IPS DF 4.7 (cell line): ENCODE results near the gene CRKL.
"Not testable (repeated sequence)": the region's sequence is repeated elsewhere in the genome, so short reads cannot be mapped to it uniquely, and the experiment has no call there.

ENCODE experiments used
- DNase-seq: peaks from one replicate; pipeline ENCODE4 v3.0.0-alpha.2; 2013; ENCODE audit warnings: low spot score; ENCODE audit errors: extremely low read depth

The CRKL gene

DNA sequence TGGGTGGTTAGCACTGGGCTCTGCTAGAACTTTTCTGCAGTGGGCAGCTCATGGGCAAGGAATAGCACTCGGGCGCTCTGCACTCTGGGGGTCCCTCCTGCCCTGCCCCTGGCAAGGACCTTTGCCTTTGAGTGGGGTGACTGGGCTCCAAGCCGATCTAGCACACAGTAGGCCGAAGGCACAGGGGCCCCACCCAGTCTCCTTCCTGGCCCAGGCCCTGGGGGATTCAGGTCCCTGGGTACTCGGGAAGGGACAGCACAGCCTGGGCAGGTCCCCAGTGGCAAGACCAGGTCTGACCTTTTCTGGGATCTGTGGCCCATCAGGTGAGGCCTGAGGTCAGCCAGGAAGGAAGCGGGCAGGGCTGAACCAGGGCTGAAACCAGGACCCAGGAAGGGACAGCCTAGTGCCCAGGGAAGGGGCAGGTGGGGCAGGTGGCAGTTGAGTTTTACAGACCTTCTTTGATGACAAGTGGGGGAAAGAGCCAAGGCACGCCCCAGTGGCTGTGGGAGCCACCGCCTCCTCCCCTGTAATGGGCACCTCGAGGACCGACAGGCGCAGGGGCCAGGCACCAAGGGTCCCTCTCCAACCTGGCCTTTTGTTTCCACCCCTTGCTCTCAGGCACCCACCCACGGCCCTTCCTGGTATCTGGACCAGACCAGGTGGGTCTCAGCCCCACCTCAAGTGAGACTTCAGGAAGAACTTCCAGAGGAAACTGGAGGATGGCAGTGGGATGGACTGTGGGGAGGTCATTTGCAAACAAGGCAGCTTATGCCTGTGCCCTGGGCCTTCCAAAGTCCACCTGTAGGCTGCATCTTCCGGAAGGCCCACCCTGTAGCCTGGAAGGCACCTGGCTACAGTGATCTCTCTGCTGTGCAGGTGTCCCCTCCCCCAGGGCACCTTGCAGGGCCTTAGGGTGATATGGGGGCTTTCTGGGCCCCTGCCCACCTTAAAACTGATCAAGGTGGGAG lies 49.0 kb downstream of the CRKL start:
- DNase-seq: no peak

DNA sequence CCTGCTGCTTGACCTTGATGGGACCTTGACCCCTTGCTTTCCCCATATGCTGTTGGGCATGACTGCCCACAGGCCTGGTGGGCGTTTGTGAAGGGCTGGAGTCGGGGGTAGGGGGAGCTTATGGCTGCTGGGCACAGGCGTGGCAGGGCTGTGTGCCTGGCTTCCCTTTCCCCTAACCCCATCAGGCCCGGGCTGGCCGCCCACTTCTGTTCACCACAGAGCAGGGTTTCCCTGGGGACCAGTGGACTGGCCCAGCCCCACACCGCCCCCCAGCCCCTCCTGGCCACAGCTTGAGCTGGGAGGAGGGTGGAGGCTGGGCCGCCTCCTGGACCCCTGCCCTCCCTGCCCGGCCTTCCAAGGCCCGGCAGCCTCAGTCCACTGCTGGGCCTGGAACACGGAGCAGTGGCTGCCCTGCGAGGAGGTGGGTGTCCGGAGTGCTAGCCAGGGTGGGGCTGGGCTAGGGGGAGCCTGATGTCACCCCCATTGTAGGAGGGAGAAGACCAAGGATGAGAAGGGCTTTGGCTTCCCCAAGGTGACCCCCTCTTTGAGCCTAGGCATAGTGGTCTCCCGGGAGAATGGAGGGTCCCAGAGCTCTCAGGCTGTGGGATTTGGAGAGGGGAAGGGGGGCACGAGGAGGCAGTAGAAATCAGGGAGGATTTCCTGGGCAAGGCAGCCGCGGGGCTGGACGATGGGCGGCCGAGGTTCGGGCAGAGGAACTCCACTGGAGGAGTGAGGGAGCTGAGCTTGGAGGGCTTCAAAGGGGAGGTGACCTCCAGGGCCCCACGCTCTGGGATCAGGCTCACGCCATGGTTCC lies 49.9 kb downstream of the CRKL start, which contains the start of gene AIFM3:
Gene AIFM3 (plus strand): TSS at position 373 of the 814 bp plus-strand sequence. CDS start 690 bp downstream, outside the sequence.
- DNase-seq: no peak

DNA sequence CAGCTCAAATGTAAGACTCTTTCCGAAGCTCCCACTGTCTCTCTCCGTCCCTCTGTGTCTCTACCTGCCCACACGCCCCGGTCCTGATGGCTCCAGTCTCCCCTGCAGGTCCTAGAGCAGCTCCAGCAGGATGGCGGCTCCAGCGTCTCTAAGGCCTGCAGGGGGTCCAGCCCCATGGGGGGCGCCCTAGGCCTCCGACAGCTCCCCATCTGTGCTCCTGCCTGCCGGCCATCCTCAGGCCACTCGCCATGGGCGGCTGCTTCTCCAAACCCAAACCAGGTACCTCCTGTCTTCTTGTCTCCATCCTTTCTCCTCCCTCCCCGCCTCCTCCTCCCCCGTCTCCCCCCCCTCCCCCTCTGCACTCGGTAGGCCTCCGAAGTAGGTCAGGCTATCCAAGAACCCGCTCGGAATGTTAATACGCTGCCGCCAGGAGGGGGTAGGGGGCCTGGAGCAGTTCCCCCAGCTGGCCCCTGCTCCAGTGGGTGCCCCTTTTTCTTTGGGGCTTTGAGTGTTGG lies 50.5 kb downstream of the CRKL start:
- no peak for DNase-seq

DNA sequence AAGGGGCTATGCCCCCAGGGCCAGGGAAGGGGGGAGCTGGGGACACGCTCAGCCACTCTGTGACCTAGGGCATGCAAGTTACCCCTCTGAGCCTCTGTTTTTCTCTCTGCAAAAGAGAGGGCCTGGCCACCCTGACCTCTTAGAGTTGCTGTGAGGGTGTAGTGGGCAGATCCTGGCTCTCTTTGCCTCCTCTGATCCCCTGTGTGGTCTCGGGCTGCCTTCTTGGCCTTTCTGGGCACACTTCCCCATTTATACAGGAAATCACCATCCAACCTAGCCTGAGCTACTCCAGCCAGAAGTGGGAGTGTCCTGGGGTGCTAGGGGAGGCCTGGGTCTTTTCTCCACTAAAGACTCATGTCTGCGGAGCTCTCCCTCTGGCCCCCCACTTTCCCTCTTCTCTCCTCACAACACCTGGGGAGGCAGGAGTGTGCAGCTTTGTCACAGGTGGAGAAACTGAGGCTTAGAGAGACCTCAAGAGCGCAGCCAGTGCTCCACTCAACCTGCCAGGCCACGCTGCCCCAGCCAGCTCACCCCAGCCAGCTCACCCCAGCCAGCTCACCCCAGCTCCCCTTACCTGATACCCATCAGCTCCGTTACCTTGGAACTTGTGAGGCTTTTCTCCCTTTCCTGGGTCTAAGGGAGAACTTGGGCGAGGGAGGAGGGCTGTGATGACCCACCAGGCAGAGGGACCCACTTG lies 51.2 kb downstream of the CRKL start:
- DNase-seq: no peak

DNA sequence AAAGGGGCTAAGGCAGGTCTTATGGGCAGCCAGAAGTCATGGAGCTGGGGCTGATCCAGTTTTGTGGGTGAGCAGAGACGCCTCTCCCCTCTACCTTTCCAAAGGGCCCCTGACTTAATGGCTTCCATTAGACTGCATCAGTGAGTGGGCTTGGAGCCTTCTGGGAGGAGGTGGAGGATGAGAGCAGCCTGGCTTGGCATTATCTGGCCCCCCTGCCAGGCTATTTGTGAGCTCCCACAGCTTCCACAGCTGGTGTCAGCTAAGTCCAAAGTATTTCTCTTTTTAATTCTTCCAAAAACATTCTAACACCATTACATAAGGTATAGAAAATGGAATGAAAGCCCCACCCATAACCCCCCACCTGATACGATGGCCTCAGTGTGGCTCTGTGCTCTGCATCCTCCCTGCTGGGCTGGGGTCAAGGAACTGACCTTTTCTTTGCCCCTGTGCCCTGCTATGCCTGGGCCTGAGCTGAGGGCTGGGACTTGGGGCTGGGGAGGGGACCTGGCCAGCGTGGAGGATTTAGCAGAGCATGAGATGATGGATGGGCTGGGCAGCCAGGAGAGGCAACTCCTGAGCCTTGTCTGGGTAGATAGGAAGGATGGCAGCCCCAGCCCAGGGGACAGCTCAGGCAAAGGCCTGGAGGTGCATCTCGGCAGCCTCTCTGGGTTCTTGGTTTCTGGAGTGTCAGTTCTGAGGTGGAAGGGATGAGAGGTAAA lies 53.9 kb downstream of the CRKL start:
- DNase-seq: no peak

DNA sequence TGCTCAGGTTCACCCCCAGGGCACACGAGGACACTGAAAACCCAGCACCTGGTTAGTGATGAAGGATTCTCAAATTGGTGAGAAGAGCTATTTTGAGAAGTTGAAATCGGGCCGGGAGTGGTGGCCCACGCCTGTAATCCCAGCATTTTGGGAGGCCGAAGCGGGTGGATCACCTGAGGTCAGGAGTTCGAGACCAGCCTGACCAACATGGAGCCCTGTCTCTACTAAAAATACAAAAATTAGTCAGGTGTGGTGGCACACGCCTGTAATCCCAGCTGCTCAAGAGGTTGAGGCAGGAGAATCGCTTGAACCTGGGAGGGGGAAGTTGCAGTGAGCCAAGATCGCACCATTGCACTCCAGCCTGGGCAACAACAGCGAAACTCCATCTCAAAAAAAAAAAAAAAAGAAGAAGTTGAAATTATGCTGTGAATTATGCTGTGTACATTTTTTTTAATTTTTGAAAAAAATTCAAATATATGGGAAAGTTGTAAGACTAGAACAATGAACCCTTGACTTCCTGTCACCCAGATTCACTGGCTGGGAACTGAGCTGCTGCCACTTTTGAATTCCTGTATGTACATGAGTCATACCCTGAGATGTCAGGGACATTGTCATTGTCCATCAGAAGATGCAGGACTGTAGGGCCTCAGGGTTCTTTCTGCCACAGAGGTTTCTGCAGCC lies 54.9 kb downstream of the CRKL start:
- not testable (repeated sequence) for DNase-seq

DNA sequence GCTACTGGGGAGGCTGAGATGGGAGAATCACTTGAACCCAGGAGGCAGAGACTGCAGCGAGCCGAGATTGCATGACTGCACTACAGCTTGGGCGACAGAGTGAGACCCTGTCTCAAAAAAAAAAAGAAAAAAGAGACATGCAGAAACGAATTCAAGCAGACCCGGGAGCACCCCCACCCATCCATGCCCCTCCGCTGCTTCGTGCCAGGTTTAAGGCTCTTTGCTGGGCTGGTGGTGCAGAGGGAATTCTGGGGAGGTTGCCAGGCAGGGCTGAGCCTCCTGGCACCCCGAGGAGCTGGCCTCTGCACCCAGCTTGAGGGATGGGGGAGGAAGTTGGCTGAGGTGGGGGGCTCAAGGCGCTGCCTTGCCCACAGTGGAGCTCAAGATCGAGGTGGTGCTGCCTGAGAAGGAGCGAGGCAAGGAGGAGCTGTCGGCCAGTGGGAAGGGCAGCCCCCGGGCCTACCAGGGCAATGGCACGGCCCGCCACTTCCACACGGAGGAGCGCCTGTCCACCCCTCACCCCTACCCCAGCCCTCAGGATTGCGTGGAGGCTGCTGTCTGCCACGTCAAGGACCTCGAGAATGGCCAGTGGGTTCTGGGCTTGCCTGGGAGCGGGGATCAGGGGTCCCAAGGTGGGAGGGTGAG lies 55.8 kb downstream of the CRKL start:
- DNase-seq: no peak

DNA sequence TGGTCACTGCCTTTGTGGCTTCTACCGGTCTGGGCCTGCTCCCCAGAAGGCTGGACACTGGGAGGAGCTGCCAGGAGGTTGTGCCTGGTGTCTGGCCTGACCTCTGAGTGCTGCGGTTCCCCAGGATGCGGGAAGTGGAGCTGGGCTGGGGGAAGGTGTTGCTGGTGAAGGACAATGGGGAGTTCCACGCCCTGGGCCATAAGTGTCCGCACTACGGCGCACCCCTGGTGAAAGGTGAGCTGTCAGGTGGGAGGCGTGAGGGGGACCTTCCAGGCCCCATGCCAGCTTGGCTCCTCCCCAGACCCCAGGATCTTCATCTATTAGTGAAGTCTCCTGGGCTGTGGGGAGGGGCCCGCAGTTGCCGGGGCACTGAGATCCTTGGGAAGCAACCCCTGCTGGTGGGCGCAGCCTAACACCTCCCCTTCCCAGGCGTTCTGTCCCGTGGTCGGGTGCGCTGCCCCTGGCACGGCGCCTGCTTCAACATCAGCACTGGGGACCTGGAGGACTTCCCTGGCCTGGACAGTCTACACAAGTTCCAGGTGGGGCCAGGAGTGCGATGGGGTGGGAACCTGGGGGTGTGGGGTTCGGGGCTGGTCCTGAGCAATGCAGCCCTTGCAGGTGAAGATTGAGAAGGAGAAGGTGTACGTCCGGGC lies 56.6 kb downstream of the CRKL start:
- no peak for DNase-seq

DNA sequence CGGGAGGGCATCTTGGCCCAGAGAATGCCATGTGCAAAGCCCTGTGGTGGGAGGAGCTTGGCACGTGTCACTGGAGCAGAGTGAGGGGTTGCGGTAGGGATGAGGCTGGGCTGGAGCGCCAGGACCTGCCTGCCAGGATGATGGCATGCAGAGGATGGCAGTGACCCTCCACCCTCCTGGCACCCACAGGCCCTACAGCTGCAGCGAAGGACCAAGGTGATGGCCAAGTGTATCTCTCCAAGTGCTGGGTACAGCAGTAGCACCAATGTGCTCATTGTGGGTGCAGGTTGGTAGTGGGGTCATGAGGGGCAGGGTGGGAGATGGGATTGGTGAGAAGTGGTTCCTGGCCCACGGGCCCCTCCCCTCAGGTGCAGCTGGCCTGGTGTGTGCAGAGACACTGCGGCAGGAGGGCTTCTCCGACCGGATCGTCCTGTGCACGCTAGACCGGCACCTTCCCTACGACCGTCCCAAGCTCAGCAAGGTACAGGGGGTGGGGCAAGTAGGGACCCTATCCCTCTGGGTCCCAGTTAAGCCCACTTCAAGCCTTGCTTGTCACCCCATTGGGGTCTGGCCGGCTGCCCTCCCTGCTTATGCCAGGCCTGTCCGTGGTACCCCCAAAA lies 57.2 kb downstream of the CRKL start:
- DNase-seq: no peak

DNA sequence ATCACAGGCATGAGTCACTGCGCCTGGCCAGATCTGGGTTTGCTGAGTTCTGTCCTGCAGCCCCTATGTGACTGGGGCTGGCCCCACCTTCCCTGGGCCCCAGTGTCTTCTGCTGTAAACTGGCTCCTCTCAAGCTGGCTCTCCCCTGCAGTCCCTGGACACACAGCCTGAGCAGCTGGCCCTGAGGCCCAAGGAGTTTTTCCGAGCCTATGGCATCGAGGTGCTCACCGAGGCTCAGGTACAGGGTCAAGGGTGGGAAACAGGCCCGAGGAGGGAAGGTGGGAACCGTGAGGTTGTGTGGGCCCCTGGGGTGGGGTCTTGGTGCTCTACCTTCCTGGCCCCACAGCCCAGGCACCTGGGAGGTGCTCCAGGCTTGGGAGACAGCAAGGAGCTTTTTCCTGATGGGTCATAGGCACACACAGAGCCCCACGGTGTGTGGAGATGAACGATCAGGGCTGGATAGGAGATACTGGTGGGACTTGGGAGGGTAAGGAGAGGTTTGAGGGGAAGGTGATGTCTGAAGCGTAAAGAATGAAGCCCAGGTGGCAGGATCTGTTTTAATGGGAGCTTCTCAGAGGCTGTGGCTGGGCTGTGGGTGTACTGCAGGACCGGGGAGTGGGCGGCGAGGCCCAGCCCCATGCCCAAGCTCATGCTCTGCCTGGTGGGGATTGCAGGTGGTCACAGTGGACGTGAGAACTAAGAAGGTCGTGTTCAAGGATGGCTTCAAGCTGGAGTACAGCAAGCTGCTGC lies 58.5 kb downstream of the CRKL start:
- DNase-seq: no peak

DNA sequence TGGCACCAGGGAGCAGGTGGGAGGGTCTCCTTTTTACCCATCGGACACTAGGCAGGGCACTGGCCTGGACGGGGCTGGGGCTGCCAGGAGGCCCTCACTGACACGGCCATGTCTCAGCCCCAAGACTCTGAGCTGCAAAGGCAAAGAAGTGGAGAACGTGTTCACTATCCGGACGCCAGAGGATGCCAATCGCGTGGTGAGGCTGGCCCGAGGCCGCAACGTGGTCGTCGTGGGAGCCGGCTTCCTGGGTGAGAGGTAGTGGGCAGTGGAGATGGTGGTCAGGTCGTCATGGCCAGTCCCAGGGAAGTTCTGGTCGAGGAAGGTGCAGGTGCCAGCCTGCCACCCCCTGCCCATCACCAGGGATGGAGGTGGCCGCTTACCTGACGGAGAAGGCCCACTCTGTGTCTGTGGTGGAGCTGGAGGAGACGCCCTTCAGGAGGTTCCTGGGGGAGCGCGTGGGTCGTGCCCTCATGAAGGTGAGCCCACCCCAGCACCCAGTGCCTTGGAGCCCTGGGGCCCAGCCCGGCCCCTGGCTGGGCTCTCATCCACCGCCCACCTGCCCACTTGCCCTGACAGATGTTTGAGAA lies 59.2 kb downstream of the CRKL start:
- no peak for DNase-seq

DNA sequence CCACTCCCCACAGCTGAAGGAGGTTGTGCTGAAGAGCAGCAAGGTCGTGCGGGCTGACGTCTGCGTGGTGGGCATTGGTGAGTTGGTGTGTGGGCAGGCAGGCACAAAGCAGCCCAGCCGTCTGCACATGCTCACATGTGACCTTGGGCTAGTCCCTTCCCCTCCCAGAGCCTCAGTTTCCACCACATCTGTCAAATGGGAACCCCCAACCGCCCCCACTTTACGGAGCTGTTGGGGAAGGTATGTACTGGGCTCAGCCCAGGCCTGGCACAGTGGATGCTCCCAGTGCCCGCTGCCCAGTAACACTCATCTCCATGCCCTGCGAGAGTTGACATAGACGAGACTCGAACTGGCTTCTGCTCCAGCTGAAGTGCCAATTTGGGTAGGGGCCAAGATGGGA lies 59.8 kb downstream of the CRKL start:
- DNase-seq: no peak

DNA sequence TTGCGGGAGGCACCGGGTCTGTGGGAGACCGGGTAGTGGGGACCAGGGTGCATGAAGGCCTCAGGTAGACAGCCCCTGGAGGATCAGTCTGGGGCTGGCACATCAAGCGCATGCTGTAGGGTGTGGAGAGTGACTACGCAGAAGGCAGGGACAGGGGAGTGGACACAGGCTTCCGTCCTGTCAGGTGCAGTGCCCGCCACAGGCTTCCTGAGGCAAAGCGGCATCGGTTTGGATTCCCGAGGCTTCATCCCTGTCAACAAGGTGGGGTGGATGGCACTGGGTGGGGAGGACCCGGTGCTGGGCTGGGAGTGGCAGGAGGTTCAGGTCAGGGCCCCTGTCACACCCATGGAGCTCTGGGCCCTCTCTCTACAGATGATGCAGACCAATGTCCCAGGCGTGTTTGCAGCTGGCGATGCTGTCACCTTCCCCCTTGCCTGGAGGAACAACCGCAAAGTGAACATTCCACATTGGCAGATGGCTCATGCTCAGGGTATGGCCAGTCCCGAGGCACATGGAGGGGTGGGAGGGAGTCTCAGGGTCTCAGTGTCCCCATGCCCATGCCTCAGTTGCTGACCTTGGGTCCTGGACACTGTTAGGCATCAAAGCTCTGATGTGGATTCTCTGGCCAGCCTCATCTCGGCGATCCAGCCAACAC lies 60.4 kb downstream of the CRKL start:
- no peak for DNase-seq

DNA sequence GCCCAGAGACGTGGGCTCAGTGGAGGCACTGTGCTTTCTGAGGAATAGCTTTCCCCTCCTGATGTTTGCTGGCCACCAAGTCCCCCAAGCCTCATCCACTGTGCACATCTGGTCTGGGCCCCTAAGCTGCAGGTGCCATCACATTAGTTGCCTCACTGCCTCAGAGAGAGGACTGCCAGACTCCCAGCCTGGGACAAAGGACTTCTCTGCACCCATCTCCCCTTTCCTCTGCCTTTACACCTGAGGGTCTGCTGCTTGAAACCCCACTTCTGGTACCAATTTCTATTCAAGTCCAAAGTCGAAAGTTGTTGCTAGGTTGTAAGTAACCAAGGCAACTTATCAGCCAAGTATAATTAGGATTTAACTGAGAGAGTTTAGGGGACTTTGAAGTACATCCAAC lies 61.2 kb downstream of the CRKL start:
- DNase-seq: no peak

DNA sequence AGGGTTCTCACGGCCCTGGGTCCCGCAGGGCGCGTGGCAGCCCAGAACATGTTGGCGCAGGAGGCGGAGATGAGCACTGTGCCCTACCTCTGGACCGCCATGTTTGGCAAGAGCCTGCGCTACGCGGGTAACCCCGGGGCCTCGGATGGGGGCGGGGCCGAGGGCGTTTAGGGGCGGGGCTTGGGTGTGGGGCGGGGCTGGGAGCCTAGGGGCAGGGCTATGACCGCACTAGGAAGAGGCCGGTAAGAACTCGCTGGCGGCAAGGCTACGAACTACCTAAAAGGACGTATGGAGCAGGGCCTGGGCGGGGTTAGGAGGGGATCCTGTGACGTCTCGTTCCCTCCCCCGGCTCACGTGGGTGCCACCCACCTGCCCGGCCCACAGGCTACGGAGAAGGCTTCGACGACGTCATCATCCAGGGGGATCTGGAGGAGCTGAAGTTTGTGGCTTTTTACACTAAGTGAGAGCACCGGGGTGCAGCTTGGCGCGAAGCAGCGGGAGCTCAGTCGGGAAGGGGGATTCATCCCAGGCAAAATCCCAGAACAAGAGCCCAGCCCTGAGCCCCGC lies 62.1 kb downstream of the CRKL start:
- no peak for DNase-seq

DNA sequence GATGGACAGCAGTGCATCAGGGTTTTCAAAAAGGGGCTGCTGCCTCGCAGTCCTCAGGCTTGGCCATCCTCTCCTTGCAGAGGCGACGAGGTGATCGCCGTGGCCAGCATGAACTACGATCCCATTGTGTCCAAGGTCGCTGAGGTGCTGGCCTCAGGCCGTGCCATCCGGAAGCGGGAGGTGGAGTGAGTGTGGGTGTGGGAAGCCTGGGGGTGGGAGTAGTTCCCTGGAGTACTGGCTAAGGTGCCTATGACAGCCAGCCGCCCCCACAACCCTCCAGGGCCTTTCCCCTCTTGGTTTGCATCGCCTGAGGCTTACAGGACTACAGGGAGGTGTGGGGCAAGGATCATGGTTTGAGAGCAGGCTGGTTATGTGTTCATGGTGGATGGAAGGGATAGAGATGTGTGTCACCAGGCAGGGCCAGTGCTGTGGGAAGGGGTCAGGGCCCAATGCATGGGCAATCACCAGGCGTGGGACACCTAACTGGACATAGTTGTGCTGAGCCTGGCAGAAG lies 62.8 kb downstream of the CRKL start:
- no peak for DNase-seq

DNA sequence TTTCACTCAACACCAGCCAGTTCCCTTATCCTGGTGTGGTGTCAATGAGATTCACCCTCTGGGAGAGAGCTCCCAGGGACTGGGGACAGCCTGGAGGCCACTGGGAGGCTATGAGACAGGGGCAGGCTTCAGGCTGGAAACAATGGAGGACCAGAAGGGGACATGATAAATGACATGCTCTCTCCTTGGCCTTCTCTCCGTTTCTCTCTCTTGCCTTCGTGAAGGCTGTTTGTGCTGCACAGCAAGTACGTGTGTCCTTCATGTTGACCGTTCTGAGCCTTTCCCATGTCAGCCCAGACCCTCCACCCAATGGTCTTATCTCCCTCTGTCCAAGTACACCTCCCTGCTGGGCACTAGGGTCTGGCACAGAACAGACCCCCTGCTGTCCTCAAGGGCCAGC lies 63.3 kb downstream of the CRKL start:
- no peak for DNase-seq
